A673 (cell line): ENCODE results near the gene ADIG. TPM values are rescaled to one million over a fixed set of nuclear protein-coding genes. Genes with fewer than 3 reads are reported as not detected.
"Not testable (repeated sequence)": the region's sequence is repeated elsewhere in the genome, so short reads cannot be mapped to it uniquely, and the experiment has no call there.

Experiments
- BruUV-seq: library from RNA; stranded (reverse); fragments of 400-500 nt; replicated peaks from 2 replicates; lab custom pipeline; 2021; lab: Mats Ljungman, UMichigan
- CTCF ChIA-PET: fragments of 300-600 bp; sonication (Branson Sonifier 250); formaldehyde crosslinking; loops from one replicate; lab custom pipeline; 2022; ENCODE audit warnings: antibody characterized with exemption; lab: Charles Lee
- POLR2A ChIA-PET: fragments of 300-600 bp; sonication (Branson Sonifier 250); formaldehyde crosslinking; loops from one replicate; lab custom pipeline; 2022; ENCODE audit warnings: antibody characterized with exemption; ENCODE audit not compliant: low non-redundant PET; lab: Charles Lee
- DNase-seq: peaks from one replicate; pipeline ENCODE4 v3.0.0-alpha.2; 2015; ENCODE audit warnings: low spot score
- H3K27ac ChIP-seq: fragments of 200-600 bp; sonication (generic); 2 replicates; pipeline ENCODE4 v1.5.1; 2016; ENCODE audit warnings: mixed run types, low read depth, mild to moderate bottlenecking, mixed read lengths, antibody characterized with exemption, low read length; ENCODE audit not compliant: poor library complexity, severe bottlenecking
- H3K27me3 ChIP-seq: fragments of 200-600 bp; sonication (generic); replicated peaks from 2 replicates; pipeline ENCODE4 v1.6.1; 2017; ENCODE audit warnings: mixed run types, low read depth, mild to moderate bottlenecking, mixed read lengths, antibody characterized with exemption, low read length; ENCODE audit not compliant: insufficient read depth, poor library complexity
- H3K36me3 ChIP-seq: fragments of 200-600 bp; sonication (generic); 2 replicates; pipeline ENCODE4 v1.6.1; 2016; ENCODE audit warnings: mixed run types, mild to moderate bottlenecking, mixed read lengths, antibody characterized with exemption, low read length; ENCODE audit not compliant: insufficient read depth, poor library complexity, severe bottlenecking
- H3K4me1 ChIP-seq: fragments of 200-600 bp; sonication (generic); 2 replicates; pipeline ENCODE4 v1.6.1; 2017; ENCODE audit warnings: mixed run types, mild to moderate bottlenecking, mixed read lengths, antibody characterized with exemption, low read length; ENCODE audit not compliant: insufficient read depth, poor library complexity, severe bottlenecking
- H3K4me3 ChIP-seq: fragments of 200-600 bp; sonication (generic); 2 replicates; pipeline ENCODE4 v1.5.1; 2016; ENCODE audit warnings: low read depth, mixed run types, mild to moderate bottlenecking, mixed read lengths, low read length; ENCODE audit not compliant: poor library complexity, severe bottlenecking
- H3K9me3 ChIP-seq: fragments of 200-600 bp; sonication (generic); 2 replicates; pipeline ENCODE4 v1.6.1; 2016; ENCODE audit warnings: mixed run types, low read depth, mild to moderate bottlenecking, mixed read lengths, antibody characterized with exemption, low read length; ENCODE audit not compliant: poor library complexity, severe bottlenecking
- EZH2 ChIP-seq: fragments of 200-600 bp; sonication (generic); IDR thresholded peaks from 2 replicates; pipeline ENCODE4 v1.6.1; 2017; ENCODE audit warnings: borderline replicate concordance, low read depth, mild to moderate bottlenecking, mixed read lengths, antibody characterized with exemption, low read length; ENCODE audit not compliant: poor library complexity, severe bottlenecking
- intact Hi-C: fragments of 100-400 bp; cut with micrococcal nuclease; formaldehyde crosslinking; loops from one replicate; pipeline ENCODE4 v1.10.0; 2022; ENCODE audit not compliant: unreplicated experiment
- total RNA-seq: library from RNA; stranded (reverse); gene quantifications from 2 replicates; pipeline ENCODE4 v1.2.3, GENCODE V29; 2021
- TF ChIP-seq, protein P1 (sequence below): fragments of 300-800, 200-600 bp; sonication (generic); conservative IDR thresholded peaks from 2 replicates; pipeline ENCODE4 v1.5.1; 2017; ENCODE audit warnings: low read depth, mild to moderate bottlenecking, antibody characterized with exemption, low read length, moderate library complexity, mixed read lengths

The ADIG gene
- total RNA-seq, 1 experiment from 2014 or later, result not detected

DNA sequence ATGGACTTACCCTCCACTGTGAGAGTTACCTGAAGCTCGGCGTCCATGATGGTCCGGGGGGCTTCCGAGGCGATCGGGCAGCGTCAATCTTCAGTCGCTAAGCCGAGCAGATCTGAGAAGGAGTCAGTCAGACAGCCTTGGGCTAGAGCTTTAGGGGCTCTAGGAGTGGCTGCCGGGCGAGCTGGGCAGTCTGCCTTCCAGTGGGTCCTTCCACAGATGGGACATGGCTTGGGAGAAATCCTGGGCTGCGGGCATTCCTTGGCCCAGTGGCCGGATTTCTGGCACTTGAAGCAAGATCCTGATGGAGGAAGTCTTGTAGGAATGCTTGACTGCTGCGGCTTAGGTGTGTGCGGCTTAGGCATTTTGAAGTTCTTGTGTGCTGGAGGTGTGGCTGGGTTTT, 14.9 kb downstream of the ADIG start:
- H3K27ac ChIP-seq, intact Hi-C loops, H3K36me3 ChIP-seq, DNase-seq, BruUV-seq, H3K27me3 ChIP-seq, CTCF ChIA-PET, H3K9me3 ChIP-seq, POLR2A ChIA-PET, H3K4me3 ChIP-seq, H3K4me1 ChIP-seq: not testable (repeated sequence)

DNA sequence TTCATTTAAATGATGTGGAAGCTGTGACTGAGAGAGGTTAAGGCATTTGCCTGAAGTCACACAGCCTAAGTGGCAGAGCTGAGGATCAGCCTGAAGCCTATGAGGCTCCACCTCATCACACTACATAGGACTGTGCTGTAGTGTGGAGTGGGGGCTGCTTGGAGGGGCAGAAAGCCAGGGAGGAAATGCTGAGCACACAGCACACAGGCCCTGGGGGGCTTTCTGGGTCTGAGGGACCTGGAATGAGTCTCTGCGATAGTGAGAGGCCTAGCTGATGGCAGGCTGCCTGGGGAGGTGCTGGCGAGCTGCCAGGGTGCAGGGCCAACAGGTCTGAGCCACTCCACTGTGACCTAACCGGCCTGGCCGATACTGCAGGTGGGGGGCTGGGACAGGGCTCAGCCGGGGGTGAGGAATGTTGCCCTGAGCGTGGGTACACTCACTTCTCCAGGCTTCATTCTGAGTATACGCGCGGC, 18.4 kb downstream of the ADIG start:
- Histone ChIP-seq H3K27ac (no peak overlapping the region), H3K4me1 (peaks cover 9% of the 10 kb centered on the region), H3K9me3 (no peaks in the 10 kb centered on the region), H3K27me3 (peaks cover 25% of the 10 kb centered on the region), H3K4me3 (no peak overlapping the region), H3K36me3 (no peaks in the 10 kb centered on the region)
- intact Hi-C loops, result no loop called here
- no peak for TF ChIP-seq EZH2
- TF ChIP-seq, protein P1, sequence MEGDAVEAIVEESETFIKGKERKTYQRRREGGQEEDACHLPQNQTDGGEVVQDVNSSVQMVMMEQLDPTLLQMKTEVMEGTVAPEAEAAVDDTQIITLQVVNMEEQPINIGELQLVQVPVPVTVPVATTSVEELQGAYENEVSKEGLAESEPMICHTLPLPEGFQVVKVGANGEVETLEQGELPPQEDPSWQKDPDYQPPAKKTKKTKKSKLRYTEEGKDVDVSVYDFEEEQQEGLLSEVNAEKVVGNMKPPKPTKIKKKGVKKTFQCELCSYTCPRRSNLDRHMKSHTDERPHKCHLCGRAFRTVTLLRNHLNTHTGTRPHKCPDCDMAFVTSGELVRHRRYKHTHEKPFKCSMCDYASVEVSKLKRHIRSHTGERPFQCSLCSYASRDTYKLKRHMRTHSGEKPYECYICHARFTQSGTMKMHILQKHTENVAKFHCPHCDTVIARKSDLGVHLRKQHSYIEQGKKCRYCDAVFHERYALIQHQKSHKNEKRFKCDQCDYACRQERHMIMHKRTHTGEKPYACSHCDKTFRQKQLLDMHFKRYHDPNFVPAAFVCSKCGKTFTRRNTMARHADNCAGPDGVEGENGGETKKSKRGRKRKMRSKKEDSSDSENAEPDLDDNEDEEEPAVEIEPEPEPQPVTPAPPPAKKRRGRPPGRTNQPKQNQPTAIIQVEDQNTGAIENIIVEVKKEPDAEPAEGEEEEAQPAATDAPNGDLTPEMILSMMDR, result no peak
- no peak for DNase-seq
- BruUV-seq, result no TSS peak
- POLR2A ChIA-PET, result no interaction called here
- CTCF ChIA-PET, result no interaction called here

DNA sequence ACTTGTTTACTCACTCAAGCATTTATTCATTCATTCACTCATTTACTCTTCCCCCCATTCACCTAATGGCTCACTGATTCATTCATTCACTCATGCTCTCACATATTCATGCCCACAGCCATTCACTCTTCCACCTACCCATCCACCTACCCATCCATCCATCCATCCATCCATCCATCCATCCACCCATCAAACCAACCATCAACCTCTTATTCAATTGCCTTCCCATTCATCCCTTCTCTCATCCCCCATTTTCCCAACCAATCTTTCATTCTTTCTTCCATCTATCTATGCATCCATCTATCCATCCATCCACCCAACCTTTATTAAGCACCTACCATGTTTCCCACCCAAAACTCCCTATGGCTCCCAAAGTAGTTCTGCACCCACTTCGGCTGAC, 19.1 kb downstream of the ADIG start:
- Histone ChIP-seq H3K27ac (no peak overlapping the region), H3K4me1 (peaks cover 9% of the 10 kb centered on the region), H3K36me3 (no peaks in the 10 kb centered on the region), H3K9me3 (no peaks in the 10 kb centered on the region), H3K27me3 (peaks cover 25% of the 10 kb centered on the region), H3K4me3 (no peak overlapping the region)
- DNase-seq, result no peak
- no peak for TF ChIP-seq EZH2
- TF ChIP-seq, protein P1, result no peak
- no TSS peak for BruUV-seq
- intact Hi-C loops, result no loop called here
- ChIA-PET POLR2A (no interaction called here), CTCF (no interaction called here)
